SK-N-SH treated with all-trans-retinoic acid at 6 μM for 48 hours (cell line): ENCODE measurements around the gene CLK3.

Experiments used
- ARNTL ChIP-seq: fragments of 450-650 bp; formaldehyde crosslinking; IDR thresholded peaks from 2 replicates; pipeline ENCODE4 v1.5.0; 2020; ENCODE audit warnings: low read depth, mild to moderate bottlenecking, moderate library complexity, borderline replicate concordance
- CSDC2 ChIP-seq: fragments of 250-450 bp; sonication (Bioruptor Pico); IDR thresholded peaks from 2 replicates; pipeline ENCODE4 v1.5.0; 2020; ENCODE audit warnings: mild to moderate bottlenecking, moderate library complexity
- GLIS3 ChIP-seq: fragments of 250-450 bp; sonication (Bioruptor Pico); IDR thresholded peaks from 2 replicates; pipeline ENCODE4 v1.5.0; 2020; ENCODE audit warnings: mild to moderate bottlenecking, moderate library complexity
- ISL1 ChIP-seq: fragments of 250-450 bp; sonication (Bioruptor Pico); IDR thresholded peaks from 2 replicates; pipeline ENCODE4 v2.1.2; 2022; ENCODE audit warnings: mild to moderate bottlenecking, moderate library complexity
- RARB ChIP-seq: fragments of 250-450 bp; sonication (Bioruptor Pico); IDR thresholded peaks from 2 replicates; pipeline ENCODE4 v1.8.0; 2021; ENCODE audit warnings: mild to moderate bottlenecking, moderate library complexity
- TOX ChIP-seq: fragments of 250-450 bp; sonication (Bioruptor Pico); IDR thresholded peaks from 2 replicates; pipeline ENCODE4 v1.8.0; 2021; ENCODE audit warnings: mild to moderate bottlenecking, moderate library complexity, borderline replicate concordance
- ZFP3 ChIP-seq: fragments of 250-450 bp; sonication (Bioruptor Pico); IDR thresholded peaks from 2 replicates; pipeline ENCODE4 v1.5.0; 2020; ENCODE audit warnings: mild to moderate bottlenecking, moderate library complexity
- ZFP30 ChIP-seq: fragments of 450-650 bp; formaldehyde crosslinking; IDR thresholded peaks from 2 replicates; pipeline ENCODE4 v1.5.0; 2022; ENCODE audit warnings: mild to moderate bottlenecking, moderate library complexity
- ZNF565 ChIP-seq: fragments of 450-650 bp; formaldehyde crosslinking; conservative IDR thresholded peaks from 2 replicates; pipeline ENCODE4 v1.5.0; 2020; ENCODE audit warnings: low read depth, mild to moderate bottlenecking, moderate library complexity
- ZNF70 ChIP-seq: fragments of 450-650 bp; formaldehyde crosslinking; IDR thresholded peaks from 2 replicates; pipeline ENCODE4 v1.5.0; 2020; ENCODE audit warnings: mild to moderate bottlenecking, moderate library complexity
- ZNF8 ChIP-seq: fragments of 450-650 bp; formaldehyde crosslinking; IDR thresholded peaks from 2 replicates; pipeline ENCODE4 v1.5.0; 2020; ENCODE audit warnings: mild to moderate bottlenecking, moderate library complexity
- TF ChIP-seq, protein P1 (sequence below): fragments of 250-450 bp; sonication (Bioruptor Pico); IDR thresholded peaks from 2 replicates; pipeline ENCODE4 v1.5.1; 2020; ENCODE audit warnings: low read depth, mild to moderate bottlenecking, moderate library complexity
- TF ChIP-seq, protein P2 (sequence below): fragments of 250-450 bp; sonication (Bioruptor Pico); IDR thresholded peaks from 2 replicates; pipeline ENCODE4 v1.8.0; 2020; ENCODE audit warnings: mild to moderate bottlenecking, moderate library complexity, borderline replicate concordance

DNA sequence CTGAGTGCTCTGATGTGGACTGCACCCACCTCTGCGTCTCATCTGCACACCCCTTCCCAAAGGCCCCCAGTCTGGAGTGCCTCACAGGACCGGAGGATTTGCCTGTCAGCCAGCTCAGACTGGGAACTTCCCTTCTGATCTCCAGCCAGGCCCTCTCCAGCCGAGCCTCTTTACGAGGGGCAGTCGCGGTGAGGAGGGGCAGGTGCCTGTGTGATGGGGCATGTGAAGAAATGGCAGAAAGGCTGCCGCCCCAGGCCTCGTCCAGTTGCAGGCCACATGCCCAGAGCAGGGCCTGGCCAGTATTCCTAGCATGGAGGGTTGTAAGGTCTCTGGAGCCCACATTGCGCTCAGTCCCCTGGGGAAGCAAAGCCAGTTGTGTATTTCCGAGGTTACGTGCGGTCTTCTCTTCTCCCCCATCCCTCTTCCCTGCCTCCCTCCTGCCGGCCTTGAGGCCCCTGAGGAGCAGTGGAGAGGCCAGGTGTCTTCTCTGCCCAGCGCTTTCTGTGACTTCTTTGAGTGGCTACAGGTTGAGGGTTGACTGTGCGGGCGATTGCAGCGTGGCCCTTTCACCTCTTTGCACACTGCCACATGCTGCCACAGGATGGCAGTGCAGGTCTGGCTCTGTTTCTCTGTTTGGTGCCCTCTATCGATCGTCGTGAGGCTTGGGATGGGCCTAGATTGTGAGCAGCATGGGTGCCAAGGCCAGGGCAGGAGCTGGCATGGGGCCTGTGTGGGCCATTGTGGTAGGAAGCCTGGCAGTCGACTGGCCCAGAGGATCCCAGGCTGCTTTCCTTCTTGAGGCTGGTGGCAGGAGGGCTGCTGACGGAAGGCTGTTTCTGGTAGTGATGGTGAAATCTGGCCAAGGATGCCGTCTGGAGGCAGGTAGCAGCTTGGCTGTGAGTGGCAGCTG, 5.3 kb downstream of the CLK3 start:
- TF ChIP-seq ZNF8, result no peak
- TF ChIP-seq ZNF565 (CRISPR knock-in tag), result no peak
- TF ChIP-seq, protein P1, sequence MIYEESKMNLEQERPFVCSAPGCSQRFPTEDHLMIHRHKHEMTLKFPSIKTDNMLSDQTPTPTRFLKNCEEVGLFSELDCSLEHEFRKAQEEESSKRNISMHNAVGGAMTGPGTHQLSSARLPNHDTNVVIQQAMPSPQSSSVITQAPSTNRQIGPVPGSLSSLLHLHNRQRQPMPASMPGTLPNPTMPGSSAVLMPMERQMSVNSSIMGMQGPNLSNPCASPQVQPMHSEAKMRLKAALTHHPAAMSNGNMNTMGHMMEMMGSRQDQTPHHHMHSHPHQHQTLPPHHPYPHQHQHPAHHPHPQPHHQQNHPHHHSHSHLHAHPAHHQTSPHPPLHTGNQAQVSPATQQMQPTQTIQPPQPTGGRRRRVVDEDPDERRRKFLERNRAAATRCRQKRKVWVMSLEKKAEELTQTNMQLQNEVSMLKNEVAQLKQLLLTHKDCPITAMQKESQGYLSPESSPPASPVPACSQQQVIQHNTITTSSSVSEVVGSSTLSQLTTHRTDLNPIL, result no peak
- TF ChIP-seq ZFP30 (CRISPR knock-in tag), result no peak
- TF ChIP-seq, protein P2, sequence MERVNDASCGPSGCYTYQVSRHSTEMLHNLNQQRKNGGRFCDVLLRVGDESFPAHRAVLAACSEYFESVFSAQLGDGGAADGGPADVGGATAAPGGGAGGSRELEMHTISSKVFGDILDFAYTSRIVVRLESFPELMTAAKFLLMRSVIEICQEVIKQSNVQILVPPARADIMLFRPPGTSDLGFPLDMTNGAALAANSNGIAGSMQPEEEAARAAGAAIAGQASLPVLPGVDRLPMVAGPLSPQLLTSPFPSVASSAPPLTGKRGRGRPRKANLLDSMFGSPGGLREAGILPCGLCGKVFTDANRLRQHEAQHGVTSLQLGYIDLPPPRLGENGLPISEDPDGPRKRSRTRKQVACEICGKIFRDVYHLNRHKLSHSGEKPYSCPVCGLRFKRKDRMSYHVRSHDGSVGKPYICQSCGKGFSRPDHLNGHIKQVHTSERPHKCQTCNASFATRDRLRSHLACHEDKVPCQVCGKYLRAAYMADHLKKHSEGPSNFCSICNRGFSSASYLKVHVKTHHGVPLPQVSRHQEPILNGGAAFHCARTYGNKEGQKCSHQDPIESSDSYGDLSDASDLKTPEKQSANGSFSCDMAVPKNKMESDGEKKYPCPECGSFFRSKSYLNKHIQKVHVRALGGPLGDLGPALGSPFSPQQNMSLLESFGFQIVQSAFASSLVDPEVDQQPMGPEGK (CRISPR knock-in tag), result no peak
- TF ChIP-seq TOX, result no peak
- no peak for TF ChIP-seq GLIS3 (CRISPR knock-in tag)
- TF ChIP-seq ARNTL (CRISPR knock-in tag), result no peak
- no peak for TF ChIP-seq ZFP3 (CRISPR knock-in tag)
- TF ChIP-seq CSDC2 (CRISPR knock-in tag), result no peak
- no peak for TF ChIP-seq RARB
- no peak for TF ChIP-seq ZNF70 (CRISPR knock-in tag)
- no peak for TF ChIP-seq ISL1
